IMR-90 (cell line): ENCODE results near the gene PTPRK. TPM values are rescaled to one million over a fixed set of nuclear protein-coding genes. Genes with fewer than 3 reads are reported as not detected.

Experiments used
- ATAC-seq: fragments of 200-7000 bp; cut with Tn5 transposase; 2 replicates; pipeline ENCODE4 v1.9.1; 2020; ENCODE audit warnings: low read depth, mild to moderate bottlenecking, moderate library complexity
- BruUV-seq: library from RNA; stranded (reverse); fragments of 400-500 nt; replicated peaks from 2 replicates; lab custom pipeline; 2021; lab: Mats Ljungman, UMichigan
- CTCF ChIA-PET: fragments of 300-600 bp; formaldehyde crosslinking; extraction: SDS; loops from one replicate; lab custom pipeline; 2021; ENCODE audit warnings: antibody characterized with exemption; lab: Yijun Ruan, JAX
- POLR2A ChIA-PET: fragments of 300-600 bp; sonication (Branson Sonifier 250); formaldehyde crosslinking; loops from one replicate; lab custom pipeline; 2022; ENCODE audit warnings: antibody characterized with exemption; ENCODE audit not compliant: unreplicated experiment; lab: Charles Lee
- DNase-seq: peaks from one replicate; pipeline ENCODE4 v3.0.0; 2013
- H2AFZ ChIP-seq: replicated peaks from 2 replicates; pipeline ENCODE3; 2013; ENCODE audit warnings: low read length, mild to moderate bottlenecking; ENCODE audit not compliant: poor library complexity
- H2AK5ac ChIP-seq: 2 replicates; pipeline ENCODE4 v1.6.1; 2013; ENCODE audit warnings: low read depth, low read length, inconsistent platforms
- H2AK9ac ChIP-seq: replicated peaks from 2 replicates; pipeline ENCODE3; 2013; ENCODE audit warnings: mild to moderate bottlenecking, low read depth, low read length, moderate library complexity; ENCODE audit not compliant: poor library complexity
- H2BK120ac ChIP-seq: 2 replicates; pipeline ENCODE4 v1.6.1; 2013; ENCODE audit warnings: low read depth, low read length, inconsistent platforms
- H2BK15ac ChIP-seq: 3 replicates; pipeline ENCODE4 v1.6.1; 2013; ENCODE audit warnings: low read depth, low read length, inconsistent platforms
- H2BK20ac ChIP-seq: 2 replicates; pipeline ENCODE4 v1.6.1; 2013; ENCODE audit warnings: low read depth, mild to moderate bottlenecking, inconsistent platforms, low read length, moderate library complexity
- H2BK5ac ChIP-seq: 2 replicates; pipeline ENCODE4 v1.6.1; 2013; ENCODE audit warnings: mild to moderate bottlenecking, low read depth, low read length, inconsistent platforms; ENCODE audit not compliant: poor library complexity, severe bottlenecking
- H3K14ac ChIP-seq: replicated peaks from 2 replicates; pipeline ENCODE4 v1.6.1; 2013; ENCODE audit warnings: low read depth, low read length, inconsistent platforms
- H3K18ac ChIP-seq: 2 replicates; pipeline ENCODE4 v1.6.1; 2013; ENCODE audit warnings: low read depth, low read length, control low read depth
- H3K23ac ChIP-seq: 2 replicates; pipeline ENCODE4 v1.6.1; 2013; ENCODE audit warnings: low read depth, low read length, inconsistent platforms
- H3K27ac ChIP-seq: 2 replicates; pipeline ENCODE4 v1.5.1; 2013; ENCODE audit warnings: mild to moderate bottlenecking, control low read depth, low read length; ENCODE audit not compliant: insufficient read depth
- H3K27me3 ChIP-seq: 2 replicates; pipeline ENCODE4 v1.6.1; 2013; ENCODE audit warnings: low read length; ENCODE audit not compliant: control insufficient read depth, insufficient read depth
- H3K36me3 ChIP-seq: 2 replicates; pipeline ENCODE4 v1.6.1; 2013; ENCODE audit warnings: low read length, mixed read lengths; ENCODE audit not compliant: control insufficient read depth, insufficient read depth
- H3K4ac ChIP-seq: 2 replicates; pipeline ENCODE4 v1.6.1; 2013; ENCODE audit warnings: low read depth, low read length, inconsistent platforms
- H3K4me1 ChIP-seq: 2 replicates; pipeline ENCODE4 v1.6.1; 2013; ENCODE audit warnings: low read length, mixed read lengths; ENCODE audit not compliant: control insufficient read depth, insufficient read depth
- H3K4me2 ChIP-seq: 2 replicates; pipeline ENCODE4 v1.6.1; 2013; ENCODE audit warnings: low read depth, mild to moderate bottlenecking, control low read depth, low read length, moderate library complexity
- H3K4me3 ChIP-seq: 2 replicates; pipeline ENCODE4 v1.5.1; 2013; ENCODE audit warnings: low read depth, mild to moderate bottlenecking, control low read depth, low read length, moderate library complexity; ENCODE audit not compliant: insufficient read depth
- H3K56ac ChIP-seq: 2 replicates; pipeline ENCODE4 v1.6.1; 2013; ENCODE audit warnings: low read length, inconsistent platforms; ENCODE audit not compliant: insufficient read depth; ENCODE audit errors: extremely low read depth
- H3K79me1 ChIP-seq, 2 experiments: 2 replicates each; pipeline ENCODE4 v1.6.1; 2013; ENCODE audit warnings: low read length in 2 of 2, inconsistent platforms in 1 of 2, low read depth in 1 of 2
- H3K9ac ChIP-seq: 2 replicates; pipeline ENCODE4 v1.6.1; 2013; ENCODE audit warnings: low read depth, low read length, control low read depth
- H3K9me1 ChIP-seq: 2 replicates; pipeline ENCODE4 v1.6.1; 2013; ENCODE audit warnings: low read length, inconsistent platforms; ENCODE audit not compliant: insufficient read depth
- H3K9me3 ChIP-seq: 2 replicates; pipeline ENCODE4 v1.6.1; 2013; ENCODE audit warnings: low read length; ENCODE audit not compliant: control insufficient read depth, insufficient read depth
- H4K20me1 ChIP-seq: 2 replicates; pipeline ENCODE4 v1.6.1; 2013; ENCODE audit warnings: low read length, inconsistent platforms; ENCODE audit not compliant: insufficient read depth
- H4K5ac ChIP-seq: 2 replicates; pipeline ENCODE4 v1.6.1; 2013; ENCODE audit warnings: mild to moderate bottlenecking, low read depth, low read length, control low read depth
- H4K8ac ChIP-seq, 2 experiments: 2 replicates each; pipeline ENCODE4 v1.6.1; 2013; ENCODE audit warnings: low read depth in 2 of 2, low read length in 2 of 2, control low read depth in 1 of 2, inconsistent platforms in 1 of 2
- H4K91ac ChIP-seq: 2 replicates; pipeline ENCODE4 v1.6.1; 2013; ENCODE audit warnings: low read depth, low read length, inconsistent platforms; ENCODE audit not compliant: insufficient read depth
- BHLHE40 ChIP-seq: fragments of 150-350 bp; IDR thresholded peaks from 2 replicates; pipeline ENCODE4 v1.6.1; 2016; ENCODE audit warnings: mild to moderate bottlenecking, low read depth, low read length
- CHD1 ChIP-seq: IDR thresholded peaks from 2 replicates; pipeline ENCODE4 v1.6.1; 2012; ENCODE audit warnings: low read depth, low read length, improper control_type of control experiment
- MAFK ChIP-seq: IDR thresholded peaks from 2 replicates; pipeline ENCODE4 v1.6.1; 2012; ENCODE audit warnings: low read depth, low read length, improper control_type of control experiment
- NFE2L2 ChIP-seq: fragments of 150-350 bp; IDR thresholded peaks from 2 replicates; pipeline ENCODE4 v1.6.1; 2016; ENCODE audit warnings: low read depth, mild to moderate bottlenecking, low read length
- POLR2A ChIP-seq: IDR thresholded peaks from 2 replicates; pipeline ENCODE4 v1.6.1; 2012; ENCODE audit warnings: mild to moderate bottlenecking, low read depth, low read length
- RAD21 ChIP-seq: IDR thresholded peaks from 2 replicates; pipeline ENCODE4 v1.6.1; 2012; ENCODE audit warnings: low read length, improper control_type of control experiment
- RCOR1 ChIP-seq: IDR thresholded peaks from 2 replicates; pipeline ENCODE4 v1.6.1; 2012; ENCODE audit warnings: mild to moderate bottlenecking, low read length, improper control_type of control experiment; ENCODE audit not compliant: insufficient replicate concordance
- RFX5 ChIP-seq: IDR thresholded peaks from 2 replicates; pipeline ENCODE4 v1.8.0; 2012; ENCODE audit warnings: low read depth, mild to moderate bottlenecking, low read length, moderate library complexity
- SMC3 ChIP-seq: fragments of 150-350 bp; IDR thresholded peaks from 2 replicates; pipeline ENCODE4 v1.6.1; 2016; ENCODE audit warnings: low read depth, mild to moderate bottlenecking, antibody characterized with exemption, low read length, moderate library complexity
- WGBS, 2 experiments: methylation state at CpG; one replicate each; pipeline versions ENCODE4 v1.1.5 to v1.1.7; 2013; ENCODE audit warnings: missing lambda C conversion rate in 2 of 2; ENCODE audit not compliant: insufficient read length in 1 of 2; ENCODE audit errors: extremely low coverage in 2 of 2; 5-methylcytosine and 5-hydroxymethylcytosine counted together
- dilution Hi-C: fragments of 300-500 bp; cut with HindIII; formaldehyde crosslinking; loops from one replicate; pipeline ENCODE4 v1.14.3; 2018; ENCODE audit warnings: low sequenced_read_pairs; ENCODE audit not compliant: unreplicated experiment
- in situ Hi-C: fragments of 300-500 bp; cut with MboI; formaldehyde crosslinking; loops from 3 replicates; pipeline ENCODE4 v1.14.3; 2019; ENCODE audit warnings: low sequenced_read_pairs, inconsistent platforms, mixed read lengths
- intact Hi-C: fragments of 100-400 bp; cut with micrococcal nuclease; formaldehyde crosslinking; loops from 2 replicates; pipeline ENCODE4 v1.10.0; 2022
- polyA plus RNA-seq, 3 experiments: library from polyadenylated mRNA; depleted of rRNA; stranded (reverse); fragments of >200 nt; gene quantifications; 2 replicates each; pipeline ENCODE4 v1.2.3, GENCODE V29; 2012; ENCODE audit warnings: low replicate concordance in 1 of 3
- total RNA-seq: library from RNA; depleted of rRNA; stranded (reverse); fragments of >200 nt; gene quantifications from 2 replicates; pipeline ENCODE4 v1.2.3, GENCODE V29; 2012
- TF ChIP-seq, protein P1 (sequence below): conservative IDR thresholded peaks from 2 replicates; pipeline ENCODE4 v1.5.1; 2012; ENCODE audit warnings: mild to moderate bottlenecking, low read depth, low read length, improper control_type of control experiment
- TF ChIP-seq, protein P2 (sequence below): fragments of 150-350 bp; IDR thresholded peaks from 2 replicates; pipeline ENCODE4 v1.6.1; 2017; ENCODE audit warnings: mild to moderate bottlenecking, antibody characterized with exemption, low read length, low read depth

Gene PTPRK
- total and polyA plus RNA-seq, 2 of the 4 experiments (the other 2 are of a cell fraction), result 18.0 to 80.8 TPM

DNA sequence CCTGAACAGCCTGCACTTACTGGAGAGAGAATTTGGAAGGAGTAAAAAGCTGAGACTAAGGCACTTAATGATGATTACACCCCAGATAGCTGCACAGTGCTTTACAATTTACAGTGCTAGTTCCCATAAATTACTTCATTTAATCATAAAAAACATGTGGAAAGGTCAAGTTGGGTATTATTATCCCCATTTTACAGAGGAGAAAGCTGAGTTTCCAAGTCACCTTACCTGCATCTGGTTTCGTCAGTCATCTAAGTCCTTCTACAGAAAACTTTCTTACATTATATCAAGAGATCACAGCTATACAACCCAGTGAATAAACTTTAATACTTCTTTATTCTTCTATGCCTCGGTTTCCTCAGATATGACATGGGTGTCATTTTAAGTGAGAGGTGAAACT, 3.3 kb downstream of the PTPRK start (continued):
- no peak for TF ChIP-seq RAD21

DNA sequence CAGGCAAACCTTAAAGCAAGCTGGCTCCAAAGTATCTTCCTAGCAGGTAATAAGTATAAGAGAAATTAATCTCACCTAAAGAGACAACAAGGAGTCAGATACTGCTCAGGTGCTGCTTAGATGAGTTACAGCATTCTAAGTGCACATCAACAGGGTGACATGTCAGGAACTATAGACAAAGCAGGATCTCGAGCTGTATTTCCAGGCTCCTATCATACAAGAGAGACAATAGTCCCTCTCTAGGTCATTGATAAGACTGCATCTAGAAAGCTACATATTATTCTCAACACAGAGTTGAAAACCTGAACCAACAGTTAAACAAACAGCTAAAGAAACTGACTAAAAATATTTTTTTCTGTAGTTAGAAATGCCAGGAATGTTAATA, 3.9 kb downstream of the PTPRK start:
- 0 out of 2 replicates have a peak overlapping the region, but pooled peaks have one; percentile 28 for H3K4ac ChIP-seq
- no peak overlapping the region for H2AFZ ChIP-seq
- 0 out of 2 replicates have a peak overlapping the region, but pooled peaks have one; percentile 7 for H3K56ac ChIP-seq
- no CpG with 5 or more reads among the region's 1 CpG for WGBS, 2 experiments
- ChIA-PET CTCF (interaction anchor here (0.5 to 1.1 kb wide), 10 partner anchors 8 to 776 kb away, joined by 3 to 5 read pairs (median 3); no protein-coding TSS in a partner anchor), POLR2A (interaction anchor here (0.6 kb wide), 2 partner anchors 10 to 858 kb away, joined by 6 to 8 read pairs; no protein-coding TSS in a partner anchor)
- dilution Hi-C loops, result no loop called here
- no peak overlapping the region for H3K4me3 ChIP-seq
- H3K79me1 ChIP-seq, result peaks cover 7 to 46% of the 10 kb centered on the region in 2 experiments
- H3K27me3 ChIP-seq, result no peaks in the 10 kb centered on the region
- H3K9me3 ChIP-seq, result no peaks in the 10 kb centered on the region
- DNase-seq, result peak; percentile 48
- H3K23ac ChIP-seq, result no peak overlapping the region
- in situ Hi-C loops, result loop anchor here (10.0 kb wide), 1 partner anchor 782 kb away; no protein-coding TSS in a partner anchor
- H2AK9ac ChIP-seq, result no peak overlapping the region
- intact Hi-C loops, result loop anchor here (5.0 to 10.0 kb wide), 4 partner anchors 179 to 442 kb away; no protein-coding TSS in a partner anchor
- no peak for ATAC-seq
- H4K8ac ChIP-seq, result peak overlapping the region in 1 of 2 experiments; percentile 32; a peak in 1 of 4 replicates
- H2BK5ac ChIP-seq, result peak overlapping the region; percentile 53
- no peaks in the 10 kb centered on the region for H3K36me3 ChIP-seq
- no TSS peak for BruUV-seq
- peak overlapping the region; percentile 40; the same call in 1 of the 2 replicates for H3K18ac ChIP-seq
- 0 out of 2 replicates have a peak overlapping the region, but pooled peaks have one; percentile 20 for H3K9ac ChIP-seq
- H4K91ac ChIP-seq, result no peak overlapping the region
- H4K20me1 ChIP-seq, result peaks cover 41% of the 10 kb centered on the region; the same call in 1 of the 2 replicates
- peak overlapping the region; percentile 47; the same call in 1 of the 2 replicates for H2BK20ac ChIP-seq
- H3K4me2 ChIP-seq, result peak overlapping the region; percentile 76
- peaks cover 8% of the 10 kb centered on the region for H3K4me1 ChIP-seq
- H3K14ac ChIP-seq, result no peak overlapping the region; the same call in 1 of the 2 replicates
- TF ChIP-seq RFX5 (no peak), BHLHE40 (no peak), RCOR1 (no peak), MAFK (no peak), SMC3 (peak; percentile 21; the same call in 1 of the 2 replicates), RAD21 (peak; percentile 51), NFE2L2 (no peak), CHD1 (no peak), POLR2A (no peak)
- TF ChIP-seq, protein P1, sequence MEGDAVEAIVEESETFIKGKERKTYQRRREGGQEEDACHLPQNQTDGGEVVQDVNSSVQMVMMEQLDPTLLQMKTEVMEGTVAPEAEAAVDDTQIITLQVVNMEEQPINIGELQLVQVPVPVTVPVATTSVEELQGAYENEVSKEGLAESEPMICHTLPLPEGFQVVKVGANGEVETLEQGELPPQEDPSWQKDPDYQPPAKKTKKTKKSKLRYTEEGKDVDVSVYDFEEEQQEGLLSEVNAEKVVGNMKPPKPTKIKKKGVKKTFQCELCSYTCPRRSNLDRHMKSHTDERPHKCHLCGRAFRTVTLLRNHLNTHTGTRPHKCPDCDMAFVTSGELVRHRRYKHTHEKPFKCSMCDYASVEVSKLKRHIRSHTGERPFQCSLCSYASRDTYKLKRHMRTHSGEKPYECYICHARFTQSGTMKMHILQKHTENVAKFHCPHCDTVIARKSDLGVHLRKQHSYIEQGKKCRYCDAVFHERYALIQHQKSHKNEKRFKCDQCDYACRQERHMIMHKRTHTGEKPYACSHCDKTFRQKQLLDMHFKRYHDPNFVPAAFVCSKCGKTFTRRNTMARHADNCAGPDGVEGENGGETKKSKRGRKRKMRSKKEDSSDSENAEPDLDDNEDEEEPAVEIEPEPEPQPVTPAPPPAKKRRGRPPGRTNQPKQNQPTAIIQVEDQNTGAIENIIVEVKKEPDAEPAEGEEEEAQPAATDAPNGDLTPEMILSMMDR, result peak; percentile 35
- TF ChIP-seq, protein P2, sequence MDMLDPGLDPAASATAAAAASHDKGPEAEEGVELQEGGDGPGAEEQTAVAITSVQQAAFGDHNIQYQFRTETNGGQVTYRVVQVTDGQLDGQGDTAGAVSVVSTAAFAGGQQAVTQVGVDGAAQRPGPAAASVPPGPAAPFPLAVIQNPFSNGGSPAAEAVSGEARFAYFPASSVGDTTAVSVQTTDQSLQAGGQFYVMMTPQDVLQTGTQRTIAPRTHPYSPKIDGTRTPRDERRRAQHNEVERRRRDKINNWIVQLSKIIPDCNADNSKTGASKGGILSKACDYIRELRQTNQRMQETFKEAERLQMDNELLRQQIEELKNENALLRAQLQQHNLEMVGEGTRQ, result no peak
- H3K27ac ChIP-seq, result no peak overlapping the region; the same call in 1 of the 2 replicates
- no peak overlapping the region for H4K5ac ChIP-seq
- peak overlapping the region; percentile 30; the same call in 1 of the 3 replicates for H2BK15ac ChIP-seq
- H2BK120ac ChIP-seq, result peak overlapping the region; percentile 41; the same call in 1 of the 2 replicates
- no peaks in the 10 kb centered on the region; the same call in 1 of the 2 replicates for H3K9me1 ChIP-seq
- H2AK5ac ChIP-seq, result peak overlapping the region; percentile 76
